SK-N-SH (cell line): Measurements from ENCODE around the gene RAB8B. TPM values are rescaled to one million over a fixed set of nuclear protein-coding genes. Genes with fewer than 3 reads are reported as not detected.
A peak's percentile ranks its signal among the peaks of the same experiment; 100 is the strongest.

Experiments used
- CTCF ChIA-PET: fragments of 300-600, 350-600 bp; formaldehyde crosslinking; extraction: SDS; loops from one replicate; lab custom pipeline; 2021; lab: Yijun Ruan, JAX
- POLR2A ChIA-PET: fragments of 350-600 bp; sonication (Branson Sonifier 250); formaldehyde crosslinking; extraction: SDS; loops from one replicate; lab custom pipeline; 2020; ENCODE audit warnings: antibody characterized with exemption, inconsistent platforms; lab: Yijun Ruan, JAX
- DNase-seq: peaks from one replicate; pipeline ENCODE4 v3.0.0; 2012
- H2AFZ ChIP-seq: fragments of 200-600 bp; sonication (generic); 2 replicates; pipeline ENCODE4 v1.8.1; 2016; ENCODE audit warnings: antibody characterized with exemption, mild to moderate bottlenecking, low read depth
- H3F3A ChIP-seq: fragments of 200-600 bp; sonication (generic); replicated peaks from 2 replicates; pipeline ENCODE3; 2016; ENCODE audit warnings: antibody characterized with exemption, mild to moderate bottlenecking; ENCODE audit not compliant: insufficient read depth
- H3K27ac ChIP-seq, 2 experiments: fragments of 200-500 bp in 1 of 2; fragments of 200-600 bp in 1 of 2; sonication (Bioruptor generic) in 1 of 2; sonication (generic), shearing (Covaris generic) in 1 of 2; 2 replicates each; pipeline versions ENCODE4 v1.5.1 to v1.6.1; 2014 to 2016; ENCODE audit warnings: low read depth in 2 of 2, inconsistent platforms in 1 of 2, low read length in 1 of 2, mild to moderate bottlenecking in 1 of 2, mixed read lengths in 1 of 2
- H3K27me3 ChIP-seq: fragments of 200-600 bp; sonication (generic), shearing (Covaris generic); 2 replicates; pipeline ENCODE4 v1.6.1; 2016; ENCODE audit warnings: mixed run types; ENCODE audit not compliant: insufficient read depth
- H3K36me3 ChIP-seq, 2 experiments: fragments of 200-500 bp in 1 of 2; fragments of 200-600 bp in 1 of 2; sonication (Bioruptor generic) in 1 of 2; sonication (generic) in 1 of 2; replicated peaks in 1 of 2; 2 replicates each; pipeline versions ENCODE3 to v1.5.1; 2014 to 2016; ENCODE audit warnings: low read length in 1 of 2, mild to moderate bottlenecking in 1 of 2; ENCODE audit not compliant: insufficient read depth in 2 of 2, control insufficient read depth in 1 of 2
- H3K4me1 ChIP-seq, 2 experiments: fragments of 200-500 bp in 1 of 2; fragments of 200-600 bp in 1 of 2; sonication (Bioruptor generic) in 1 of 2; sonication (generic), shearing (Covaris generic) in 1 of 2; 2 replicates each; pipeline versions ENCODE4 v1.5.1 to v1.6.1; 2014 to 2016; ENCODE audit warnings: low read depth in 1 of 2, low read length in 1 of 2, mixed run types in 1 of 2; ENCODE audit not compliant: insufficient read depth in 2 of 2, control insufficient read depth in 1 of 2
- H3K4me2 ChIP-seq: fragments of 200-600 bp; sonication (generic), shearing (Covaris generic); 2 replicates; pipeline ENCODE4 v1.6.1; 2017; ENCODE audit warnings: mixed run types
- H3K4me3 ChIP-seq, 2 experiments: fragments of 200-500 bp in 1 of 2; fragments of 200-600 bp in 1 of 2; sonication (Bioruptor generic) in 1 of 2; sonication (generic), shearing (Covaris generic) in 1 of 2; 2 replicates each; pipeline versions ENCODE4 v1.5.1 to v1.8.1; 2014 to 2016; ENCODE audit warnings: low read depth in 2 of 2, inconsistent platforms in 1 of 2, low read length in 1 of 2, mild to moderate bottlenecking in 1 of 2, mixed read lengths in 1 of 2, moderate library complexity in 1 of 2
- H3K79me2 ChIP-seq: fragments of 200-600 bp; sonication (generic); 2 replicates; pipeline ENCODE4 v1.8.1; 2017; ENCODE audit warnings: mild to moderate bottlenecking; ENCODE audit not compliant: insufficient read depth
- H3K9ac ChIP-seq: fragments of 200-600 bp; sonication (generic); 2 replicates; pipeline ENCODE4 v1.6.1; 2017; ENCODE audit warnings: mixed run types
- H3K9me2 ChIP-seq: fragments of 200-600 bp; sonication (generic); 2 replicates; pipeline ENCODE4 v1.6.1; 2017; ENCODE audit warnings: mixed run types
- H3K9me3 ChIP-seq: fragments of 200-600 bp; sonication (generic); 2 replicates; pipeline ENCODE4 v1.6.1; 2017; ENCODE audit warnings: mixed run types, mild to moderate bottlenecking, moderate library complexity
- H4K20me1 ChIP-seq: fragments of 200-600 bp; sonication (generic); 2 replicates; pipeline ENCODE4 v1.6.1; 2017; ENCODE audit warnings: mild to moderate bottlenecking, mixed run types; ENCODE audit not compliant: insufficient read depth
- CHD2 ChIP-seq: fragments of 150-350 bp; IDR thresholded peaks from 2 replicates; pipeline ENCODE4 v1.6.1; 2018; ENCODE audit warnings: low read length; ENCODE audit not compliant: partially characterized antibody
- ELF1 ChIP-seq: IDR thresholded peaks from 2 replicates; pipeline ENCODE4 v1.4.0; 2012
- FOSL2 ChIP-seq: IDR thresholded peaks from 2 replicates; pipeline ENCODE4 v1.4.0; 2012; ENCODE audit warnings: low read depth, mild to moderate bottlenecking, moderate library complexity, borderline replicate concordance
- GABPA ChIP-seq: IDR thresholded peaks from 2 replicates; pipeline ENCODE4 v1.4.0; 2012; ENCODE audit warnings: low read depth, mild to moderate bottlenecking
- JUND ChIP-seq: IDR thresholded peaks from 2 replicates; pipeline ENCODE4 v1.4.0; 2012
- MEF2A ChIP-seq: IDR thresholded peaks from 2 replicates; pipeline ENCODE4 v1.4.0; 2012; ENCODE audit warnings: low read depth, borderline replicate concordance
- NRF1 ChIP-seq: IDR thresholded peaks from 2 replicates; pipeline ENCODE4 v1.6.1; 2012; ENCODE audit warnings: low read depth, mild to moderate bottlenecking, low read length
- POLR2AphosphoS5 ChIP-seq: IDR thresholded peaks from 2 replicates; pipeline ENCODE4 v1.6.1; 2012; ENCODE audit warnings: low read depth, low read length
- RAD21 ChIP-seq: IDR thresholded peaks from 2 replicates; pipeline ENCODE4 v1.6.1; 2012; ENCODE audit warnings: mild to moderate bottlenecking, low read length
- RFX5 ChIP-seq: IDR thresholded peaks from 2 replicates; pipeline ENCODE4 v1.6.1; 2012; ENCODE audit warnings: mild to moderate bottlenecking, improper control_type of control experiment, low read length
- RXRA ChIP-seq: IDR thresholded peaks from 2 replicates; pipeline ENCODE4 v1.4.0; 2012; ENCODE audit warnings: low read depth, mild to moderate bottlenecking, borderline replicate concordance
- SIN3A ChIP-seq: IDR thresholded peaks from 2 replicates; pipeline ENCODE4 v1.6.1; 2012; ENCODE audit warnings: low read depth, mild to moderate bottlenecking, low read length, moderate library complexity, borderline replicate concordance
- SMC3 ChIP-seq: IDR thresholded peaks from 2 replicates; pipeline ENCODE4 v1.6.1; 2012; ENCODE audit warnings: low read depth, low read length, improper control_type of control experiment
- WGBS: methylation state at CpG from one replicate; pipeline ENCODE4 v1.1.6; 2017; ENCODE audit warnings: low lambda C conversion rate; 5-methylcytosine and 5-hydroxymethylcytosine counted together
- polyA plus RNA-seq, 3 experiments: library from polyadenylated mRNA; depleted of rRNA; stranded (reverse); fragments of >200 nt; gene quantifications; 2 replicates each; pipeline ENCODE4 v1.2.3, GENCODE V29; 2012
- TF ChIP-seq, protein P1 (sequence below): IDR thresholded peaks from 2 replicates; pipeline ENCODE4 v1.6.1; 2012; ENCODE audit warnings: mild to moderate bottlenecking, low read depth, low read length, moderate library complexity
- TF ChIP-seq, protein P2 (sequence below): fragments of 200-600 bp; sonication (generic); IDR thresholded peaks from 2 replicates; pipeline ENCODE4 v1.6.1; 2017; ENCODE audit warnings: antibody characterized with exemption, mild to moderate bottlenecking, moderate library complexity
- TF ChIP-seq, protein P3 (sequence below): fragments of 150-350 bp; IDR thresholded peaks from 2 replicates; pipeline ENCODE4 v1.6.1; 2016; ENCODE audit warnings: mild to moderate bottlenecking, low read depth, low read length
- TF ChIP-seq, protein P4 (sequence below): IDR thresholded peaks from 2 replicates; pipeline ENCODE4 v1.4.0; 2012; ENCODE audit warnings: low read depth

The RAB8B gene
- polyA plus RNA-seq, 1 of the 3 experiments (the other 2 are of a cell fraction), result 5.4 TPM

DNA sequence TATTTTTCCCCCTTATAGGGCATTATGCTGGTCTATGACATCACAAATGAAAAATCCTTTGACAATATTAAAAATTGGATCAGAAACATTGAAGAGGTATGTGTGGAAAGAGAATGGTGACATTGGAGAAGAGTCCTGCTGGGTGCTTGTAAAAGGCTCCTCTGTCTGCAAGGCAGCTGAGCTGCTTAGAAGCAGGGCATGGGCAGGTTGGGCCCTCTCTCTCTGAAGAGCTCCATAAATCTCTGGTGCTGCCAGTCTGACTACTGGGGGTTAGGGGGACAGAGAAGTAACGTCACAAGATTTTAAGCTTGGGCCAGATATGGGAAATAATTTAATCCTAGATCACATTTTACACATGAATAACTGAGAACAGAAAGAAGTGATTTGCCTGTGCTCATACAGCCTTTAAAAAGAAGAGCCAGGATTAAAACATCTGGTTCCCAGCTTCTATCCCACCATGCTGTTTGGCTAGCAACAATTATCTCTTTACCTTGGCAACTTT is 66.1 kb downstream of the RAB8B start:
- H4K20me1 ChIP-seq, result no peaks in the 10 kb centered on the region
- H3K27me3 ChIP-seq, result no peaks in the 10 kb centered on the region
- H3K27ac ChIP-seq, result peak overlapping the region; percentile 67 to 89; a peak in 3 of 4 replicates
- peaks cover 2 to 36% of the 10 kb centered on the region in 2 experiments for H3K4me1 ChIP-seq
- no peak overlapping the region for H3K4me2 ChIP-seq
- POLR2A ChIA-PET, result no interaction called here
- H3K9me3 ChIP-seq, result no peaks in the 10 kb centered on the region
- TF ChIP-seq CHD2 (no peak), FOSL2 (no peak), RXRA (no peak), SMC3 (no peak), ELF1 (no peak), JUND (no peak), RAD21 (no peak), MEF2A (no peak), POLR2AphosphoS5 (no peak), GABPA (no peak), SIN3A (no peak), NRF1 (no peak), RFX5 (no peak)
- TF ChIP-seq, protein P1, sequence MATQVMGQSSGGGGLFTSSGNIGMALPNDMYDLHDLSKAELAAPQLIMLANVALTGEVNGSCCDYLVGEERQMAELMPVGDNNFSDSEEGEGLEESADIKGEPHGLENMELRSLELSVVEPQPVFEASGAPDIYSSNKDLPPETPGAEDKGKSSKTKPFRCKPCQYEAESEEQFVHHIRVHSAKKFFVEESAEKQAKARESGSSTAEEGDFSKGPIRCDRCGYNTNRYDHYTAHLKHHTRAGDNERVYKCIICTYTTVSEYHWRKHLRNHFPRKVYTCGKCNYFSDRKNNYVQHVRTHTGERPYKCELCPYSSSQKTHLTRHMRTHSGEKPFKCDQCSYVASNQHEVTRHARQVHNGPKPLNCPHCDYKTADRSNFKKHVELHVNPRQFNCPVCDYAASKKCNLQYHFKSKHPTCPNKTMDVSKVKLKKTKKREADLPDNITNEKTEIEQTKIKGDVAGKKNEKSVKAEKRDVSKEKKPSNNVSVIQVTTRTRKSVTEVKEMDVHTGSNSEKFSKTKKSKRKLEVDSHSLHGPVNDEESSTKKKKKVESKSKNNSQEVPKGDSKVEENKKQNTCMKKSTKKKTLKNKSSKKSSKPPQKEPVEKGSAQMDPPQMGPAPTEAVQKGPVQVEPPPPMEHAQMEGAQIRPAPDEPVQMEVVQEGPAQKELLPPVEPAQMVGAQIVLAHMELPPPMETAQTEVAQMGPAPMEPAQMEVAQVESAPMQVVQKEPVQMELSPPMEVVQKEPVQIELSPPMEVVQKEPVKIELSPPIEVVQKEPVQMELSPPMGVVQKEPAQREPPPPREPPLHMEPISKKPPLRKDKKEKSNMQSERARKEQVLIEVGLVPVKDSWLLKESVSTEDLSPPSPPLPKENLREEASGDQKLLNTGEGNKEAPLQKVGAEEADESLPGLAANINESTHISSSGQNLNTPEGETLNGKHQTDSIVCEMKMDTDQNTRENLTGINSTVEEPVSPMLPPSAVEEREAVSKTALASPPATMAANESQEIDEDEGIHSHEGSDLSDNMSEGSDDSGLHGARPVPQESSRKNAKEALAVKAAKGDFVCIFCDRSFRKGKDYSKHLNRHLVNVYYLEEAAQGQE, result no peak
- TF ChIP-seq, protein P2, sequence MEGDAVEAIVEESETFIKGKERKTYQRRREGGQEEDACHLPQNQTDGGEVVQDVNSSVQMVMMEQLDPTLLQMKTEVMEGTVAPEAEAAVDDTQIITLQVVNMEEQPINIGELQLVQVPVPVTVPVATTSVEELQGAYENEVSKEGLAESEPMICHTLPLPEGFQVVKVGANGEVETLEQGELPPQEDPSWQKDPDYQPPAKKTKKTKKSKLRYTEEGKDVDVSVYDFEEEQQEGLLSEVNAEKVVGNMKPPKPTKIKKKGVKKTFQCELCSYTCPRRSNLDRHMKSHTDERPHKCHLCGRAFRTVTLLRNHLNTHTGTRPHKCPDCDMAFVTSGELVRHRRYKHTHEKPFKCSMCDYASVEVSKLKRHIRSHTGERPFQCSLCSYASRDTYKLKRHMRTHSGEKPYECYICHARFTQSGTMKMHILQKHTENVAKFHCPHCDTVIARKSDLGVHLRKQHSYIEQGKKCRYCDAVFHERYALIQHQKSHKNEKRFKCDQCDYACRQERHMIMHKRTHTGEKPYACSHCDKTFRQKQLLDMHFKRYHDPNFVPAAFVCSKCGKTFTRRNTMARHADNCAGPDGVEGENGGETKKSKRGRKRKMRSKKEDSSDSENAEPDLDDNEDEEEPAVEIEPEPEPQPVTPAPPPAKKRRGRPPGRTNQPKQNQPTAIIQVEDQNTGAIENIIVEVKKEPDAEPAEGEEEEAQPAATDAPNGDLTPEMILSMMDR, result no peak
- TF ChIP-seq, protein P3, sequence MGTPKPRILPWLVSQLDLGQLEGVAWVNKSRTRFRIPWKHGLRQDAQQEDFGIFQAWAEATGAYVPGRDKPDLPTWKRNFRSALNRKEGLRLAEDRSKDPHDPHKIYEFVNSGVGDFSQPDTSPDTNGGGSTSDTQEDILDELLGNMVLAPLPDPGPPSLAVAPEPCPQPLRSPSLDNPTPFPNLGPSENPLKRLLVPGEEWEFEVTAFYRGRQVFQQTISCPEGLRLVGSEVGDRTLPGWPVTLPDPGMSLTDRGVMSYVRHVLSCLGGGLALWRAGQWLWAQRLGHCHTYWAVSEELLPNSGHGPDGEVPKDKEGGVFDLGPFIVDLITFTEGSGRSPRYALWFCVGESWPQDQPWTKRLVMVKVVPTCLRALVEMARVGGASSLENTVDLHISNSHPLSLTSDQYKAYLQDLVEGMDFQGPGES, result no peak
- TF ChIP-seq, protein P4, sequence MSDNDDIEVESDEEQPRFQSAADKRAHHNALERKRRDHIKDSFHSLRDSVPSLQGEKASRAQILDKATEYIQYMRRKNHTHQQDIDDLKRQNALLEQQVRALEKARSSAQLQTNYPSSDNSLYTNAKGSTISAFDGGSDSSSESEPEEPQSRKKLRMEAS, result no peak
- no peak for DNase-seq
- H3K36me3 ChIP-seq, result peaks cover 2 to 37% of the 10 kb centered on the region in 2 experiments
- H3K9me2 ChIP-seq, result no peaks in the 10 kb centered on the region
- CTCF ChIA-PET, result interaction anchor here (2.2 kb wide), 1 partner anchor 9 kb away, joined by 6 read pairs; no protein-coding TSS in a partner anchor
- 90% methylated on average over 1 of the region's 1 CpG for WGBS
- H3K79me2 ChIP-seq, result peaks cover 6% of the 10 kb centered on the region; the same call in 1 of the 2 replicates
- no peak overlapping the region for H2AFZ ChIP-seq
- H3K4me3 ChIP-seq, result no peak overlapping the region
- H3F3A ChIP-seq, result peaks cover 26% of the 10 kb centered on the region
- no peak overlapping the region for H3K9ac ChIP-seq
